ENCODE results near the gene ZDHHC7.

ZDHHC7 gene

DNA sequence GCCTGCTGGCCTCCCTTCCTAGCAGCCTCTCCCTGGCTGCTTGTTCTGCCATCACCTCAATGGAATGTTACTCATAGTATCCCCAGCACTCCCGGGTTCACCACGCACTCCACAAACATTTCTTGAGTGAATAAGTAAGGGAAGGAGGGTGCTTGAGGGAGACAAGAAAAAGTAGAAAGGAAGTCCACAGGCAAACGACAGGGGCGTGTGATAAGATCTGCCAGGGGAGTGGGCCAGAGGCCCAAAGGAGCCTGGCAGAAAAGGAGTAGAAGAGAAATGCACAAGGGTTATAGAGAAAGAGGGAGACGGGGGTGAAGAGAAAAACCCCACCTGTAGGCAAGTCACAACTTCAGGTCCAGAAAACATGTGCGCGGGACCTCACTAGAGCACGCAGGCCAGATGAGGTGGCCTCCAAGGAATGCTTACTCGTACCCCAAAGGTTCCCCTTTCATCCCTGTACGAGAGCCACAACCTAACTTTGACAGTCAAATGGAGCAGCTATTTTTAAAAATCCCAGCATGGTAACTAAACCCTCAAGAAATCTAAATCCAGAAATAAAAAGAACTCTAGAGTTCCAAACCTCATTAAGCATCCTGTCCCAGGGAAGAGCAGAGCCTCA is 6.6 kb downstream of the ZDHHC7 start:
- no peak for DNase-seq (ENCODE audit: low spot score)
- in situ Hi-C loops (cut with MboI; ENCODE audit: low pct_unique_long_range_greater_than_20kb, low sequenced_read_pairs, unreplicated experiment) = no loop called here

DNA sequence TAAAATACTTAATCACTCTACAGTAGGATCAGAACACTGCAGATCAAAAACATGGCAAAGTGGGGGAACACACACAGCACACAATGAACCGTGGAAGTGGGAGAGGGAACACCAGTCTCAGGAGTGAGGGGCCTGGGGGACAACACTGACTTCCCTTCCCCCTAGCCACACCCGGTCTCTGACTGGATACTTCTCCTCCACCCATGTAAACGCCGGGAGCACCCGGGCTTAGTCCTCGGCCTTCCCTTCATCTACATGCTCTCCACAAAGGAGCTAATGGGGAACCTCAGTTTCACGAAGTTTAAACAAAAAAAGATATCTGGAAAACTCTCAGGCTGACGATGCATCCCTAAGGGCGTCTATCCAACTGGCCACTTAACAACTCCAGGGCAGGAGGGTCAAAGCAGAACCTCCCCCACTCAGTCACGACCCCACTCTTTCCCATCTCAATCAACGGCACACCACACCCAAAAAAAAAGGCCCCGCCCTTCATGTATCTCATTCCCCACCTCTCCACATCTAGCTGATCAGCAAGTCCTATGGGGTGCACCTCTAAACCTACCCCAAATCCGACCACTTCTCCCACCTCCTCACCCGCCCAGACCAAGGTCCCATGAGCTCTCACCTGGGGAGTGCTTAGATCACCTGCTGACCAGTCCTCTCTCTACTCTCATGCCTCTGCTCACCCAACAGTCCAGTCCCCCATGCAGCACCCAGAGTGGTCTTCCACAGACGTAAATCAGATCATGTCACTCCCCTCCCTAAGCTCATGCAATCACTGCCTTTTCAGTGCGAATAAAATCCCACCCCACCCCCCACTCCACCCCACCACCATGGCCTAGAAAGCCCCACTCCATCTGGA is 7.4 kb downstream of the ZDHHC7 start:
- TF ChIP-seq, protein P1, sequence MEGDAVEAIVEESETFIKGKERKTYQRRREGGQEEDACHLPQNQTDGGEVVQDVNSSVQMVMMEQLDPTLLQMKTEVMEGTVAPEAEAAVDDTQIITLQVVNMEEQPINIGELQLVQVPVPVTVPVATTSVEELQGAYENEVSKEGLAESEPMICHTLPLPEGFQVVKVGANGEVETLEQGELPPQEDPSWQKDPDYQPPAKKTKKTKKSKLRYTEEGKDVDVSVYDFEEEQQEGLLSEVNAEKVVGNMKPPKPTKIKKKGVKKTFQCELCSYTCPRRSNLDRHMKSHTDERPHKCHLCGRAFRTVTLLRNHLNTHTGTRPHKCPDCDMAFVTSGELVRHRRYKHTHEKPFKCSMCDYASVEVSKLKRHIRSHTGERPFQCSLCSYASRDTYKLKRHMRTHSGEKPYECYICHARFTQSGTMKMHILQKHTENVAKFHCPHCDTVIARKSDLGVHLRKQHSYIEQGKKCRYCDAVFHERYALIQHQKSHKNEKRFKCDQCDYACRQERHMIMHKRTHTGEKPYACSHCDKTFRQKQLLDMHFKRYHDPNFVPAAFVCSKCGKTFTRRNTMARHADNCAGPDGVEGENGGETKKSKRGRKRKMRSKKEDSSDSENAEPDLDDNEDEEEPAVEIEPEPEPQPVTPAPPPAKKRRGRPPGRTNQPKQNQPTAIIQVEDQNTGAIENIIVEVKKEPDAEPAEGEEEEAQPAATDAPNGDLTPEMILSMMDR (IDR thresholded peaks at IDR 0.05; ENCODE audit: extremely low read depth, insufficient read depth, missing control alignments) = no peak
- in situ Hi-C loops (cut with MboI; ENCODE audit: low pct_unique_long_range_greater_than_20kb, low sequenced_read_pairs, unreplicated experiment) = no loop called here
- DNase-seq (ENCODE audit: low spot score) = no peak

More for the DNA sequence above, 6.6 kb downstream of the ZDHHC7 start:
- TF ChIP-seq, protein P1 (IDR thresholded peaks at IDR 0.05; ENCODE audit: extremely low read depth, insufficient read depth, missing control alignments) = no peak

DNA sequence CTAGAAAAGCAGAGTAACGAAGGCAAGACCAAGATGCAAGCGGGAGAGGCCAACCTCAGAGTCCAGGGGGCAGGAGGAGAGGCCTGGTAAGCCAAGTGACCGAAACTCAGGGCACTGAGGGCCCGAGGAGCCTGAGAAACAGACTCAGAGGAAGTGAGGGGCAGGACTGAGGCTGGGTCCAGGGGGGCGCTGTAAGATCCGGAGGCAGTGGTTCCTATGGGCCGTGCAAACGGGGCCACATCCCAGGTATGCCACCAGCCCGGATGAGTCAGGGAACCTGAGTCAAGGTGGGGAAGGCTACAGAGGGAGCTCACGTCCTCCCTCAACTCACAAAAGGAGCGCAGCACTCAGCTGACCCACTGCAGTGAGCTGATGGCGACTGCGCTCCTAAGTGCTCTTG is 8.3 kb downstream of the ZDHHC7 start:
- TF ChIP-seq, protein P1 (IDR thresholded peaks at IDR 0.05; ENCODE audit: extremely low read depth, insufficient read depth, missing control alignments) = no peak
- no peak for DNase-seq (ENCODE audit: low spot score)
- in situ Hi-C loops (cut with MboI; ENCODE audit: low pct_unique_long_range_greater_than_20kb, low sequenced_read_pairs, unreplicated experiment) = no loop called here

DNA sequence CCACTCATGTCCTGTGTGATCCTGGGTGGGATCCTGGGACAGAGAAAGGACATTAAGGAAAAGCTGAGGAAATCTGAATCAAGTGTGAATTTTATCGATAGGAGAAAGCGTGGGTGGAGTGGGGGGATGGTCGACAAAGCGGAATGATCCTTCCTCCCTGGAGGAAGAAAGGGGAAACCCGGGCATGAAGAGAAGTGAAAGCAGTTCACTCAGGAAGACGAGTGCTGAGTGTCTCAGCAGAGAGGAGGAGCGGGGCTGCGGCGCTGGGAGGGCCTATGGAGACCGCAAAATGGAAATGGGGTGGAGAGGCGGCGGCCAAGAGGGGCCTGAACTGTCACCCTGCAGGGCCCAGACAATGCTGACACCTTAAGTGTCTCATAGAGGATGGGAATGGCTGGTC is 8.7 kb downstream of the ZDHHC7 start:
- in situ Hi-C loops (cut with MboI; ENCODE audit: low pct_unique_long_range_greater_than_20kb, low sequenced_read_pairs, unreplicated experiment) = no loop called here
- no peak for DNase-seq (ENCODE audit: low spot score)
- TF ChIP-seq, protein P1 (IDR thresholded peaks at IDR 0.05; ENCODE audit: extremely low read depth, insufficient read depth, missing control alignments) = no peak

DNA sequence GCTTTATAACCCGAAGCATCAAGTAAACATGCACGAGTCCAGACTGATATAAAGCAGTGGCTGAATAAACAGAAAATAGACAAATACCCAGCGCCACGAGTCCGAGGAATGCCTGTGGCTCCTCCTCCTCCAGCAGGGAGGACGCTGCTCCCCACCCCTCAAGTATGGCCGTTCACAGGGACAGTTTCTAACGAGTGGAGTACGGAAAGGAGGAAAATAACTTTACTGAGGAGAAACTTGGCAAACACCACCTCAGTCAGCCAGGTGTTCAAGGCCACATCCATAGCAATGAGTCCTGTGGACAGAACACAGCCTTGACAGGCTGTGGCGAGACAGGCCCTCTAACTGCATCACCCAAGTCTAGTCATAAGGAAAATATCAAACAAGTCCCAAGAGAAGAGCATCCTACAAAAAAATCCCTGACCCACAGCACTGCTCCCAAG is 9.2 kb downstream of the ZDHHC7 start:
- no peak for DNase-seq (ENCODE audit: low spot score)
- TF ChIP-seq, protein P1 (IDR thresholded peaks at IDR 0.05; ENCODE audit: extremely low read depth, insufficient read depth, missing control alignments) = no peak
- in situ Hi-C loops (cut with MboI; ENCODE audit: low pct_unique_long_range_greater_than_20kb, low sequenced_read_pairs, unreplicated experiment) = no loop called here

DNA sequence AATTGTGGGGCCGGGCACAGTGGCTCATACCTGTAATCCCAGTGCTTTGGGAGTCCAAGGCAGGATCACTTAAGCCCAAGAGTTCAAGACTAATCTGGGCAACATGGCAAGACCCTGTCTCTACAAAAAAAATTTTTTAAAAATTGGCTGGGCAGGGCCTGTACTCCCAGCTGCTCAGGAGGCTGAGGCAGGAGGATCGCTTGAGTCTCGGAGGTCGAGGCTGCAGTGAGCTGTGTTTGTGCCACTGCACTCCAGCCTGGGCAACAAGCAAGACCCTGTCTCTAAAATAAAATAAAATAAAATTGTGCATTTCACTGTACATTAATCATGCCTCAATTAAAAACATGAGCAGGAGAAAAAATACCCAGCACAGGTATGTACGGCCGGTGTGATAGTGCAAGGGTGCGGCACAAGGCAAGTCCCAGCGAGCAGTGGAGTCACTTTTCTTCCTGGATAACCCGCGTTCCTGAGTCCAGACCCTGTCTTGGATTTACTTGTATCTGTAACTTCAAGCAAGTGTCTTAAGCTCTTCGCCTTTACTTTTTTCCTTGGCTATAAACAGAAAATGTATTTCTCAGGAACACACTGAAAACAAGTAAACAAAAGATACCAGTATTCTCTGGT is 11.4 kb downstream of the ZDHHC7 start:
- no peak for DNase-seq (ENCODE audit: low spot score)
- in situ Hi-C loops (cut with MboI; ENCODE audit: low pct_unique_long_range_greater_than_20kb, low sequenced_read_pairs, unreplicated experiment) = no loop called here
- TF ChIP-seq, protein P1 (IDR thresholded peaks at IDR 0.05; ENCODE audit: extremely low read depth, insufficient read depth, missing control alignments) = no peak

Measured in GM13977 (cell line).